Prostate gland (tissue), 2 donors: ENCODE results near the gene TMSB10.

ENCODE experiments used
- CTCF ChIP-seq, 4 experiments: fragments of 200-600 bp in 2 of 4; fragments of 450-650 bp in 2 of 4; sonication (generic) in 2 of 4; IDR thresholded peaks; 1 replicate in 3 of 4; 2 replicates in 1 of 4; pipeline ENCODE4 v1.5.1; 2016 to 2019; ENCODE audit warnings: antibody characterized with exemption in 4 of 4, mild to moderate bottlenecking in 2 of 4, moderate library complexity in 2 of 4
- POLR2AphosphoS5 ChIP-seq: sonication (generic); formaldehyde crosslinking; IDR thresholded peaks from one replicate; pipeline ENCODE4 v1.6.1; 2017; ENCODE audit warnings: antibody characterized with exemption

- TF ChIP-seq POLR2AphosphoS5 = no peak
- TF ChIP-seq CTCF (IDR thresholded peaks at IDR 0.05) = no peak
These were observed 19.9 kb downstream of the TMSB10 start for GRCh38 chr2:84925336-84925723.
